IPS-18c (cell line): Measurements from ENCODE around the gene SLC23A3.
A peak's percentile ranks its signal among the peaks of the same experiment; 100 is the strongest.
"Not testable (repeated sequence)": the region's sequence is repeated elsewhere in the genome, so short reads cannot be mapped to it uniquely, and the experiment has no call there.

Experiments
- H3K4me3 ChIP-seq: 2 replicates; pipeline ENCODE4 v1.7.0; 2013; ENCODE audit warnings: low read depth, mild to moderate bottlenecking, low read length, moderate library complexity; ENCODE audit not compliant: insufficient read depth
- H3K9me3 ChIP-seq: one replicate; pipeline ENCODE4 v1.6.1; 2013; ENCODE audit warnings: mild to moderate bottlenecking, low read length, moderate library complexity; ENCODE audit not compliant: control insufficient read depth, insufficient read depth

SLC23A3 gene

DNA sequence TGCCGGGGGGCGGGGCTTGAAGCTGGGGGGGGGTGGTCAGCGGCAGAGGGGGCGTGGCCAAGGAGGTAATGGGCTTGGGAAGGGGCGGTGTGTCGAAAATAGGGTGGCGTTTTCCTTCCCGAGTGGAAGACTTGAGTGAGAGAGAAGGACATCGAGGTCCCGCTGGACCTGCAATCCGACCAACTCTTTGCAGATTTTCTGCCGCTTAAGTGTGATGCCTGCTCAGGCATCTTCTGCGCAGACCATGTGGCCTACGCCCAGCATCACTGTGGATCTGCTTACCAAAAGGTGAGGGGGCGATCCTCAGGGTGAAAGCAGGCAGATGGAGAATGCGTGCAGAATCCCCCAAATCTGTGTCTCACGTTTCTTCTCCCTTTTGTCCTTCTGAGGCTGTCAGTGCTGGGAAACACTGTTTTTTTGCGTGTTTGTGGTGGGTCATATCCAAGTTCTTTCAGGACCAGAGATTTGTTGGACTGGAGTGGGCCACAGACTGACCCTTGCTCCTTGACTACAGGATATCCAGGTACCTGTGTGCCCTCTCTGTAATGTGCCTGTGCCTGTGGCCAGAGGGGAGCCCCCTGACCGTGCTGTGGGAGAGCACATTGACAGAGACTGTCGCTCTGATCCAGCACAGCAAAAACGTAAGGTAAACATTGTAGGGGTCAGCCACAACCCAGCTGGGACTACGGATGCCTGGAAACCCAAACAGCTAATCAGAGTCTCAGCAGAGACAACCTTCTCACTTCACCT is 37.5 kb upstream of the SLC23A3 start:
- no peaks in the 10 kb centered on the region for H3K9me3 ChIP-seq
- H3K4me3 ChIP-seq: peak overlapping the region; percentile 79

DNA sequence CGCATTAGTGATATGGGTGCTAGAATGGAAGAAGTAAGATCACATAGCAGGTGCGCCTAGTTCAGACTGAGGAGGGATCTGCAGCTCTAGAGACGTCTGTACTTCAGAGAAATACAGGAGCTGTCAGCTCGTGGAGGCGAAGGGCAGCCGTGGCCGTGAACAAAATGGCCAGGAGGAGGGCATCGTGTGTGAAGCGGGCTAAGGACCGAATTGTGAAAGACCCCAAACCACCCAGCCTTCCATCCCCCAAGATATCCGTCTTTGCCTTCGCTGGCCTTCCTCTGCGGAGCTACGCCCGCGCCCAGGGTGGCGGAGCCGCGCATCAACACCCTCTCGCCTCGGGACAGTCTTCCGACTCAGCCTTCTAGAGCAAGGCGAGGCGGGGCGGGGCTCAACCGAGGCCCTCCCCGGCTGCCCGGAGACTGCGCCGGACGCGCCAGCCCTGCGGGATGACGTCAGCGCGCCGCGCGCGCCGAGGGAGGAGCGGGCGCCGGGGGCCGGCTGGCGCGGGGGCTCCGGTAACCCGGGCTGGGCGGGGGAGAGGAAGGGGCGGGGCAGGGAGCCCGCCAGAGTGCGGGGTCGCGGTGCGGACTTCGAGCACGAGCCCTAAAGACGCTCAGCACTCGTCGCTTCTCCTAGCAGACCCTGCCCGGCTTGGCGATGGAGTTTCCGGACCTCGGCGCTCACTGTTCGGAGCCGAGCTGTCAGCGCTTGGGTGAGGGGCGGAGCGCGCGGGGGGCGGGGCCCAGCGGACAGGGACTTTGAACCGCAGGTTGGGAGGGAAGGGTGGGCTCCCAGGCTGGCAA is 36.7 kb upstream of the SLC23A3 start, which contains the start of gene ZFAND2B:
TSS of gene ZFAND2B (plus strand) at position 455 of the 806 bp plus-strand sequence. CDS start at position 661, 206 bp downstream.
- H3K4me3 ChIP-seq: peak within 1 kb of the TSS; percentile 79
- H3K9me3 ChIP-seq: no peaks in the 10 kb centered on the region

DNA sequence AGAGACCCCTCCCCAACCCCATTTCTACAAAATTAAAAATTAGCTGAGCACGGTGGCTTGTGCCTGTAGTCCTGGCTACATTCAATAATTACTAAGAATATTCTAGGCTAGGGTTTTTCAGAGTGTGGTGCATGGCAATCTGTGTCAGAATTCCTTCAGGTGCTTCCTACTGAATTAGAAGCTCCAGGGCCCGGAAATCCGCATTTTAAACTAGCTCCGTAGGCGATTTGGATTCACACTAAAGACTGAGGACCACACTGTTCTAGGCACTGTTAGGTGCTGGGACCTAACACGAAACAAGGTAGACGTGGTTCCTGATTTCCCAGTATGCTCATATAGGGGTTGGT is 36.1 kb upstream of the SLC23A3 start:
- Histone ChIP-seq H3K4me3 (peak overlapping the region; percentile 79), H3K9me3 (no peaks in the 10 kb centered on the region)

DNA sequence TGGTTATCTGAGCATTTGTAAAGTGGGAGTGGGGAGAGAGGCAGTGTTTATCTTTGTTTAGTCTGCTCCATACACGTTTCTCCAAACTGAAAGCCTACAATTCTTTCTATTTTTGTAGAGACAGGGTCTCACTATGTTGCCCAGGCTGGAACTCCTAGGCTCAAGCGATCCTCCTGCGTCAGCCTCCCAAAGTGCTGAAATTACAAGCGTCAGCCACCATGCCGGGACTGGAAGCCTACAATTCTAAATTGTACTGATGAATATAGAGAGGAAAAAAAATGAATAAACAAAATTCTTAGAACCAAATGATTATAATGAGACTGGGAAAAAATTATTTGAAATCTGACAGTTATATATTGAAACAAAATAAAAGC is 35.3 kb upstream of the SLC23A3 start:
- Histone ChIP-seq H3K9me3 (no peaks in the 10 kb centered on the region), H3K4me3 (no peak overlapping the region)

DNA sequence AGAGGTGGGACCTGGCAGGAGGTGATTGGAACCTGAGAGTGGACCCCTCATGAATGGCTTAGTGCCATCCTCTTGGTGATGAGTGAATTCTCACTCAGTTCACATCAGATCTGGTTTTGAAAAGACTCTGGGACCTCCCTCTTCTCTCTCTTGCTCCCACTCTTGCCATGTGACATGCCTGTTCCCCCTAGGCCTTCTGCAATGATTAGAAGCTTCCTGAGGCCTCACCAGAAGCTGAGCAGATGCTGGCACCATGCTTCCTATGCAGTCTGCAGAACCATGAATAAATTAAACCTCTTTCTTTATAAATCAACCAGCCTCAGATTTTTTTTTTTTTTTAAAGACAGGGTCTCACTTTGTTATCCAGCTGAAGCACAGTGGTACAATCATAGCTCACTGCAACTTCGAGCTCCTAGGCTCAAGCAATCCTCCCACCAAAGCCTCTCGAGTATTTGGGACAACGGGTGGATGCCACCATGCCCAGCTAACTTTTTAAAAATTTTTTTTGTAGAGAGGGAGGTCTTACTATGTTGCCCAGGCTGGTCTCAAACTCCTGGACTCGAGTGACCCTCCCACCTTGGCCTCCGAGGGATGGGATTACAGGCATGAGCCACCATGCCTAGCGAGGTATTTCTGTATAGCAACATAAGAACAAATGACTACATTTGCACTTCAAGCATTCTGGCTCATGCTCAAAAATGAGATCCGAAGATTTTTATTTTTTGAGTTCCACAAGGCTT is 34.8 kb upstream of the SLC23A3 start:
- no peaks in the 10 kb centered on the region for H3K9me3 ChIP-seq
- no peak overlapping the region for H3K4me3 ChIP-seq

DNA sequence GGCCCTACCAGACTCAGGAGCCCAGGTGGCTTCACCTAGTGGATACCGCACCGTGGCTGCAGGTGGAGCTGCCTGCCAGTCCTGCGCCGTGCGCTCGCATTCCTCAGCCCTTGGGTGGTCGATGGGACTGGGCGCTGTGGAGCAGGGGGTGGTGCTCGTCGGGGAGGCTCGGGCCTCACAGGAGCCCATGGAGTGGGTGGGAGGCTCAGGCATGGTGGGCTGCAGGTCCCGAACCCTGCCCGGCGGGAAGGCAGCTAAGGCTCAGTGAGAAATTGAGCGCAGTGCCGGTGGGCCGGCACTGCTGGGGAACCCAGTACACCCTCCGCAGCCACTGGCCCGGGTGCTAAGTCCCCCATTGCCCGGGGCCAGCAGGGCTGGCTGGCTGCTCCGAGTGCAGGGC is 31.5 kb upstream of the SLC23A3 start:
- not testable (repeated sequence) for H3K9me3 ChIP-seq, H3K4me3 ChIP-seq

DNA sequence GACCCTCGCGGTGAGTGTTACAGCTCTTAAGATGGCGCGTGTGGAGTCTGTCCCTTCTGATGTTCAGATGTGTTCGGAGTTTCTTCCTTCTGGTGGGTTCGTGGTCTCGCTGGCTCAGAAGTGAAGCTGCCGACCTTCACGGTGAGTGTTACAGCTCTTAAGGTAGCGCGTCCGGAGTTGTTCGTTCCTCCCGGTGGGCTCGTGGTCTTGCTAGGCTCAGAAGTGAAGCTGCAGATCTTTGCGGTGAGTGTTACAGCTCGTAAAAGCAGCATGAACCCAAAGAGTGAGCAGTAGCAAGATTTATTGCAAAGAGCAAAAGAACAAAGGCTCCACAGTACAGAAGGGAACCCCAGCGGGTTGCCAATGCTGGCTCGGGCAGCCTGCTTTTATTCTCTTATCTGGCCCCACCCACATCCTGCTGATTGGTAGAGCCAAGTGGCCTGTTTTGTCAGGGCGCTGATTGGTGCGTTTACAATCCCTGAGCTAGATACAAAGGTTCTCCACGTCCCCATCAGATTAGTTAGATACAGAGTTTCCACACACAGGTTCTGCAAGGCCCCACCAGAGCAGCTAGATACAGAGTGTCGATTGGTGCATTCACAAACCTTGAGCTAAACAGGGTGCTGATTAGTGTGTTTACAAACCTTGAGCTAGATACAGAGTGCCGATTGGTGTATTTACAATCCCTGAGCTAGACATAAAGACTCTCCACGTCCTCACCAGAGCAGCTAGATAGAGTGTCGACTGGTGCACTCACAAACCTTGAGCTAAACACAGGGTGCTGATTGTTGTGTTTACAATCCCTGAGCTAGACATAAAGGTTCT is 30.9 kb upstream of the SLC23A3 start:
- not testable (repeated sequence) for H3K4me3 ChIP-seq, H3K9me3 ChIP-seq

DNA sequence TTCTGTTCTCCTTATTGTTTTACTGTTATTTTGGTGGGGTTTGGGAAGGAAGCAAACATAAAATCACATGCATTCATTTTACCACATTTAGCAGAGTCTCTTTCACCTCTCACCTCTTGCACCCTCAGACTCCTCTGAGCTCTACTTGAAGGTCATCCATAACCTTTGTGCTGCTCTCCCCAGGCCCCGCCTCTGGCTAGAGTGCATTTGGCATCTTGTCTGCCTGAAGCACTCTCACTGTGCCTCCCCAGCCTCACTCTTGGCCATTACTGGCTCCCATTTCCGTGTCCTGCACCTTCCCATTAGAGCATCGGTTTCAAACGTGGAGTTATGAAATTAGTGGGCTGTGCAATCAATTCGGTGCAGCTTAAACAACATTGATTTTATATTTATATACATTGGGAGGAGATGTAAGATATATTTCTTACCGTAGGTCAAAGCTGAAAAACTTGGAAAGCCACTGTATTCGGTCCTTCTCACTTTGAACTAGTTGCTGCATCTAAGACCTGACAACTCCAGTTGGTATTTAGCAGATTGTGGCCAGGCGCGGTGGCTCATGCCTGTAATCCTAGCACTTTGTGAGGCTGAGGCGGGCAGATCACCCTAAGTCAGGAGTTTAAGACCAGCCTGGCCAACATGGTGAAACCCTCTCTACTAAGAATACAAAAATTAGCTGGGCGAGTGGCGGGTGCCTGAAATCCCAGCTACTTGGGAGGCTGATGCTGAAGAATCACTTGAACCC is 29.8 kb upstream of the SLC23A3 start:
- Histone ChIP-seq H3K9me3 (no peaks in the 10 kb centered on the region), H3K4me3 (no peak overlapping the region)

GRCh38 chr2:219198974-219199373 is 29.1 kb upstream of the SLC23A3 start:
- Histone ChIP-seq H3K4me3 (no peak overlapping the region), H3K9me3 (no peaks in the 10 kb centered on the region)

GRCh38 chr2:219197388-219197787 is 27.6 kb upstream of the SLC23A3 start:
- Histone ChIP-seq H3K4me3 (no peak overlapping the region), H3K9me3 (no peaks in the 10 kb centered on the region)

DNA sequence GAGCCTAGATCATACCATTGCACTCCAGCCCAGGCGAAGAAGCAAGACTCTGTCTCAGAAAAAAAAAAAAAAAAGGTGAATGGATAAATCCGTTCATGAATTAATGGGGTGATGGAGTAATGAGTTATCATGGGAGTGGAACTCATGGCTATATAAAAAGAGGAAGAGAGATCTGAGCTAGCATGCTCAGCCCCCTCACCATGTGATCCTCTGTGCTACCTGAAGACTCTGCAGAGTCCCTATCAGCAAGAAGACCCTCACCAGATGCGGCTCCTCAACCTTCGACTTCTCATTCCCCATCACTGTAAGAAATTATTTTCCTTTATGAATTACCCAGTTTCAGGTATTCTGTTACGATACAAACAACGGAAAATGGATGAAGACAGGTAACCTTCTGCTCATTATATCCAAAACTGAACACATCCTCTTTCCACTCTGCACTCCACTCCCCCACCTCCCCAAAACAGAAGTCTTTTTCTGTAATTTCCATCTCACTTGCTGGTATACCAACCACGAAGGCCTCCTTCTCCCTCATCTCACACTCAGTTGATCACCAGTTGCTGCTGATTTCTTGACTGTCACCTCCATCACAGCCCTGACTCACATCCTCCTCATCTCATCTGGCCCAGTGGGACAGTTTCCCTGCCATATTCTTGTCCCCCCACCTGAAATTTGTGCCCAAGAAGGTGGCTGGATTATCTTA is 17.1 kb upstream of the SLC23A3 start:
- H3K9me3 ChIP-seq: no peaks in the 10 kb centered on the region
- H3K4me3 ChIP-seq: no peak overlapping the region

DNA sequence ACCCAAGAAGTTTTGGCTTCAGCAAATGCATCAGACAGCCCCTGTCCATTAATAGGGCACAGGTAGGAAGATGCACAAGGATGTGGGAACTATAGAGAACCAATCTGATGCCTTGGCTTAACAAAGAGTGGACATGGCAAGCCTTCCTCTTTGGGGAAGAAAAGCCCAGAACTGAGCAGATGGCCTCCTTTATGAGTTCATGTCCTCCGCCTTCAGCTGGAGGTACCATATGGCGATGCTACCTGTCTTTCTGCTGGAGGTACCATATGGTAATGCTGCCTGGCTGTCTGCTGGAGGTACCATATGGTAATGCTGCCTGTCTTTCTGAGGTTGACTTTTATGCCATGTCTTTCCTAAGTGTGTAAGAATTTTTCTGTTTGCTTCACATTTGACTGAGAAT is 14.3 kb upstream of the SLC23A3 start:
- Histone ChIP-seq H3K4me3 (no peak overlapping the region), H3K9me3 (no peaks in the 10 kb centered on the region)

GRCh38 chr2:219183151-219183772 is 13.4 kb upstream of the SLC23A3 start:
- no peak overlapping the region for H3K4me3 ChIP-seq
- H3K9me3 ChIP-seq: no peaks in the 10 kb centered on the region

- Histone ChIP-seq H3K4me3 (no peak overlapping the region), H3K9me3 (no peaks in the 10 kb centered on the region)
Measured at GRCh38 chr2:219182331-219183150, 12.7 kb upstream of the SLC23A3 start.

DNA sequence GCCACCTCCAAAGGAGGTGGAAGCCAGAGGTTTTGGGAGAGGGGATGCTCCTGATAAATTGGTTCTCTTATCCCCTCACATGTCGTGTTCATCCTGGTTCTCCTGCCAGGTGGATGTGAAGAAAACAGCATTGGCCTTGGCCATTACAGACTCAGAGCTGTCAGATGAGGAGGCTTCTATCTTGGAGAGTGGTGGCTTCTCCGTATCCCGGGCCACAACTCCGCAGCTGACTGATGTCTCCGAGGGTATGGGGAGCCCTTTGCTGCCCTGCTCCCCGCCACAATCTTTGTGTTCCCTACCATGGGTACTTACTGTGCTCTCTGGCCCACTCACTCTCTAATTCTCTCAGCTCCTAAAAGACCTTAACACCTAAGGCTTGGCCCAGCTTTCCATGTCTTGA is 11.7 kb upstream of the SLC23A3 start:
- no peak overlapping the region for H3K4me3 ChIP-seq
- H3K9me3 ChIP-seq: no peaks in the 10 kb centered on the region
